ACC112 (cell line): Measurements from ENCODE around the gene PRSS27.
A peak's percentile ranks its signal among the peaks of the same experiment; 100 is the strongest.

Experiments
- H2AFZ ChIP-seq: fragments of 200-600 bp; sonication (generic); one replicate; pipeline ENCODE4 v1.6.0; 2017; ENCODE audit warnings: antibody characterized with exemption, low read length; ENCODE audit not compliant: unreplicated experiment
- H3K27ac ChIP-seq: fragments of 200-600 bp; sonication (generic); 2 replicates; pipeline ENCODE4 v1.5.1; 2014; ENCODE audit warnings: low read depth, mild to moderate bottlenecking, antibody characterized with exemption, low read length, moderate library complexity
- H3K27me3 ChIP-seq: fragments of 200-600 bp; sonication (generic); 2 replicates; pipeline ENCODE4 v1.6.1; 2014; ENCODE audit warnings: mild to moderate bottlenecking, antibody characterized with exemption, low read length, moderate library complexity, mixed read lengths; ENCODE audit not compliant: insufficient read depth
- H3K36me3 ChIP-seq: fragments of 200-600 bp; sonication (generic); 2 replicates; pipeline ENCODE4 v1.6.1; 2016; ENCODE audit warnings: mild to moderate bottlenecking, antibody characterized with exemption, low read length, moderate library complexity, mixed read lengths; ENCODE audit not compliant: insufficient read depth
- H3K4me1 ChIP-seq: fragments of 200-600 bp; sonication (generic); one replicate; pipeline ENCODE4 v1.6.1; 2016; ENCODE audit warnings: low read length, mixed read lengths; ENCODE audit not compliant: insufficient read depth, unreplicated experiment, control insufficient read depth
- H3K4me3 ChIP-seq: fragments of 200-600 bp; sonication (generic); 2 replicates; pipeline ENCODE4 v1.5.1; 2014; ENCODE audit warnings: mild to moderate bottlenecking, low read depth, low read length
- H3K79me2 ChIP-seq: fragments of 200-600 bp; sonication (generic); one replicate; pipeline ENCODE4 v1.6.0; 2016; ENCODE audit warnings: low read length; ENCODE audit not compliant: control insufficient read depth, unreplicated experiment, insufficient read depth

PRSS27 gene

DNA sequence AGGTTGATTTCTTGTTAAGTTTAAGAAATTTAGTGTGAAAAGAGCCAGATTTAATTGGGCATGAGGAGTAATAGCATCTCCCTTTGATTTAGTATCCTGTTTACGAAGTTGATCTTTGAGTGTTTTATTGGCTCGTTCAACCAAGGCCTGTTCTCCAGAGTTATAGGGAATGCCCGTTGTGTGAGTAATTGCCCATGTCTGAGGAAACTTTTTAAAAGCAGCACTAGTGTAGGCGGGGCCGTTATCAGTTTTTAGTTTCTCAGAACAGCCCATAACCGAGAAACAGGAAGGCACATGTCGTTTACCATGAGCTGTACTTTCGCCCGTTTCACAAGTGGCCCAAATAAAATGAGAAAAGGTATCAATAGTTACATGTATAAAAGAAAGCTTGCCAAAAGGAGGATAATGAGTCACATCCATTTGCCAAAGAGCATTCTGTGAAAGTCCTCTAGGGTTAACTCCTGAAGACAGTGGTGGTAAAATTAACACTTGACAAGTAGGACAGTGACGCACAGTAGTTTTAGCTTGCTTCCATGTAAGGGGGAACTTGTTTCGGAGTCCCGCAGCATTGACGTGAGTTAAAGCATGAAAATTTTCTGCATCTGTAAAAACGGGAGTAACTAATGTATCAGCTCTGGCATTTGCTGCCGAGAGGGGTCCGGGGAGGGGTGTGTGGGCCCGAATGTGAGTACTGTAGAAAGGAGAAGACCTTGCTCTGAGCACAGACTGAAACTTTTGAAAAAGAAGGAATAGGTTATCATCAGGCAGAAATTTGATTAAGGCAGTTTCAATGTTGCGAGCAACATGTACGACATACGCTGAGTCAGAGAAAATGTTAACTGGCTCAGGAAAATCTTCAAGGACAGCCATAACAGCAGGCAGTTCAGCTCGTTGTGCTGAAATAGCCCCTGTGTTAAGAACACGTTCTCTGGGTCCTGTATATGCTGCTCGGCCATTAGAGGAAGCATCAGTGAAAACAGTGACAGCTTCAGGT lies 56.2 kb downstream of the PRSS27 start:
- Histone ChIP-seq H3K79me2 (no peaks in the 10 kb centered on the region), H3K27me3 (no peaks in the 10 kb centered on the region), H3K27ac (peak overlapping the region; percentile 79), H3K4me1 (peaks cover 11% of the 10 kb centered on the region), H3K4me3 (peak overlapping the region; percentile 48), H2AFZ (peak overlapping the region; percentile 69), H3K36me3 (no peaks in the 10 kb centered on the region)
